GOT3 (cell line): ENCODE measurements around the gene FXYD3.
A peak's percentile ranks its signal among the peaks of the same experiment; 100 is the strongest.

Experiments used
- DNase-seq: peaks from one replicate; lab custom pipeline; 2025; ENCODE audit warnings: mixed read lengths; lab: John Stamatoyannopoulos, UW

FXYD3 gene

GRCh38 chr19:35106291-35106583, 9.4 kb upstream of the FXYD3 start:
- no peak for DNase-seq

- no peak for DNase-seq
These were observed 8.6 kb upstream of the FXYD3 start for GRCh38 chr19:35106898-35107541.

DNA sequence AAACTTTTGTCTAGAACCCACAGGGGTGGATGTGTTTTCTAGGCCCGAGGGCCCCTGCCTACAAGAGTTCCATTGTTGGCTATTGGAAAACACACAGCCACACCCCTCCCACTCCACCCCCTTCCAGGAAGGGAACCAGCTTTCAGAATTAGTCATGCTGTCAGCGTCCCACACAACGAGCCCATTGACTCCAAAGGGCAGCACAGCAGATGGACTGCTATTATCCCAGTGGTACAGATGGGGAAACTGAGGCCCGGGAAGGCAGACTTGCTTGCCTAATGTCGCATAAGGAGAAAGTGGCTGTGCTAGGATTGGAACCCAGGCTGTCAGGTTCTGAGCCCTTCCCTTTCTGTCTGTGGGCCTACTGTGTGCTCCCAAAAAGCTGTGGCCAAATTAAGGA, 8.1 kb upstream of the FXYD3 start:
- DNase-seq = no peak

GRCh38 chr19:35108730-35109129, 6.9 kb upstream of the FXYD3 start:
- DNase-seq = no peak

DNA sequence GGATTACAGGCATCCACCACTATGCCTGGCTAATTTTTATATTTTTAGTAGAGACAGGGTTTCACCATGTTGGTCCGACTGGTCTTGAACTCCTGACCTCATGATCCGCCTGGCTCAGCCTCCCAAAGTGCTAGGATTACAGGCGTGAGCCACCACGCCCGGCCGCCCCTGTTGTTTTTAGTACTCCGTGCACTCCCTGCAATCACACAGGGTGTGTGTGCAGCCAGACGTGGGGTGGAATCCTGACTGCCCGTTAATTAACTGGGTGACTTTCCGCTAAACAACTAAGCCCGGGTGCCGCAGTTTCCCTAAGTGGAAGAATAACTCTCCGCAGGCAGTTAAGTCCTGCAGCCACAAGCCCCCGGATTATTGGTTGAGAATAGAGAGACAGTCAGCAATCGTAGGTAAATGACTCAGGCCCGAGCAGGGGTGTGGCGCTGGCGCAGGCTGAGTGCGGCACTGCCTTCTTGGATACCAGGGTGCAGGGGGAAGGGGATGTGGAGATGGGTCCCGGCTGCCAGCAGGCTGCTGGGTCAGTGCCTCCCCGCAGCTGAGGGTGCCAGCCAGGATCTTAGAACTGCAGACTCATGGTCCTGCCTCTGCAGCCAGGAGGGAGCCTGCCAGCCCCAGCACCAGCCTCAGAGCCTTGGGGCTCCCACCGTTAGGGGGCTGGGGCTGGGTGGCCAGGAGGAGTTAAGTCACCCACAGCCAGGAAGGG, 6.1 kb upstream of the FXYD3 start:
- DNase-seq = no peak

DNA sequence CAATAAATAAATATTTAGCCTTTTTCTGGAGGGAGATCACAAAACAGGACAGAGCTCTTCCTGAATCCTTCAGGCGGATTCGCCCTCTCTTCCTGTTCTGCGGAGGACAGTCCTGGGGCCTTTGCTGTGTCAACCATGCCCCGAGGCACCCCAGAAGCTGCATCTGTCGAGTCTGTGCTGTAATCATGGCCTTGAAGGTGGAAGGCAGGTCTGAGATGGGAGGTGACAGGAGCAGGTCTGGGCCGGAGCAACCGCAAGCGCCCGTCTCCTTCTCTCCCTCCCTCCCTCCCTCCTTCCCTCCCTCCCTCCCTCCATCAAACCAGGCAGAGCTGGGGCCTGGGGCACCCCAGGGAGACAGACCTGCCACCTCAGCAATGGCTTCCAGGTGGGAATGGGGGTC, 4.6 kb upstream of the FXYD3 start:
- DNase-seq = no peak

- no peak for DNase-seq
These were observed 2.5 kb upstream of the FXYD3 start for GRCh38 chr19:35112995-35113688.

- no peak for DNase-seq
These were observed 1.1 kb upstream of the FXYD3 start for GRCh38 chr19:35114353-35115176.

- DNase-seq = no peak
These were observed 614 bp downstream of the FXYD3 start for GRCh38 chr19:35116072-35116801.

GRCh38 chr19:35117116-35117515, 1.5 kb downstream of the FXYD3 start:
- DNase-seq = no peak

GRCh38 chr19:35117799-35118198, 2.2 kb downstream of the FXYD3 start:
- no peak for DNase-seq

DNA sequence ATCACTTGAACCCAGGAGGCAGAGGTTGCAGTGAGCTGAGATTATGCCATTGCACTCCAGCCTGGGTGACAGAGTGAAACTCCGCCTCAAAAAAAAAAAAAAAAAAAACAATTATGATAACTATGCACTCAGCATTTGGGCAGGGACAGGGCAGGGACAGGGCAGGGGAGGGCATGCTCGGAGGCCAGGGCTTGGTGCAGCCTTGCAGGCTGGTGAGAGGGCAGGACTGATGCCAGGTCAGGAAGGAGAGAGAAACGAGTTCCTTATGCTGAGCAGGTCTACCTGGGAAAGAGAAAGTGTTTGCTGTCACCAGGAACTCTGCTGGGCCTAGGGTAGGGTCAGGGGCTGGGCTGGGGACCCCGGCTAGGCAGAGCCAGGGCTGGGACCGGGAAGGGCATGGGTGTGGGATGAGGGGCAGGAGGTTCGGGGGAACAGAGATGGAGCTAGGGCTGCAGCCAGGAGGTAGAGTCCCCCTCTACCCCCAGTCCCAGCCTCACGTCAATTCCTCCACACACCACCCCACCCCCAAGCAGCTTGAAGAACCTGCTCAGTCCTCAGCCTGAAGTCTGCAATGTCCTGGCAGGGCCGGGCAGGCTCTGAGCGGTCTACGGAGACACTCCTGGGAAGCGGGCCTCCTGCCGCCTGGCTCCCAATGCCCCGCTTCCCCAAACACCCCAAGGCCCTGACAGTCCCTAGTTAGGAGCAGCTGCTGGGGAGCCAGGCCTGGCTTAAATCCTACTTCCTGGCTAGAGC, 2.8 kb downstream of the FXYD3 start:
- DNase-seq = no peak

- no peak for DNase-seq
These were observed 3.5 kb downstream of the FXYD3 start for GRCh38 chr19:35119091-35119490.

GRCh38 chr19:35119578-35120155, 4.0 kb downstream of the FXYD3 start:
- DNase-seq = no peak

- DNase-seq = peak; percentile 31
These were observed 4.9 kb downstream of the FXYD3 start for GRCh38 chr19:35120492-35120891.

- DNase-seq = peak; percentile 20
These were observed 5.3 kb downstream of the FXYD3 start for GRCh38 chr19:35120898-35121297.

- DNase-seq = no peak
These were observed 7.3 kb downstream of the FXYD3 start for GRCh38 chr19:35122687-35123551.

DNA sequence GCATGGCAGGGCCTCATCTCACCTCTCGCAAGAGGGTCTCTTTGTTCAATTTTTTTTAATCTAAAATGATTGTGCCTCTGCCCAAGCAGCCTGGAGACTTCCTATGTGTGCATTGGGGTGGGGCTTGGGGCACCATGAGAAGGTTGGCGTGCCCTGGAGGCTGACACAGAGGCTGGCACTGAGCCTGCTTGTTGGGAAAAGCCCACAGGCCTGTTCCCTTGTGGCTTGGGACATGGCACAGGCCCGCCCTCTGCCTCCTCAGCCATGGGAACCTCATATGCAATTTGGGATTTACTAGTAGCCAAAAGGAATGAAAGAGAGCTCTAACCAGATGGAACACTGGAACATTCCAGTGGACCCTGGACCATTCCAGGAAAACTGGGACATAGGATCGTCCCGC, 8.0 kb downstream of the FXYD3 start:
- DNase-seq = peak; percentile 55
